ENCODE results near the gene COPB2.
A peak's percentile ranks its signal among the peaks of the same experiment; 100 is the strongest.
"Not testable (repeated sequence)": the region's sequence is repeated elsewhere in the genome, so short reads cannot be mapped to it uniquely, and the experiment has no call there.

Gene COPB2

DNA sequence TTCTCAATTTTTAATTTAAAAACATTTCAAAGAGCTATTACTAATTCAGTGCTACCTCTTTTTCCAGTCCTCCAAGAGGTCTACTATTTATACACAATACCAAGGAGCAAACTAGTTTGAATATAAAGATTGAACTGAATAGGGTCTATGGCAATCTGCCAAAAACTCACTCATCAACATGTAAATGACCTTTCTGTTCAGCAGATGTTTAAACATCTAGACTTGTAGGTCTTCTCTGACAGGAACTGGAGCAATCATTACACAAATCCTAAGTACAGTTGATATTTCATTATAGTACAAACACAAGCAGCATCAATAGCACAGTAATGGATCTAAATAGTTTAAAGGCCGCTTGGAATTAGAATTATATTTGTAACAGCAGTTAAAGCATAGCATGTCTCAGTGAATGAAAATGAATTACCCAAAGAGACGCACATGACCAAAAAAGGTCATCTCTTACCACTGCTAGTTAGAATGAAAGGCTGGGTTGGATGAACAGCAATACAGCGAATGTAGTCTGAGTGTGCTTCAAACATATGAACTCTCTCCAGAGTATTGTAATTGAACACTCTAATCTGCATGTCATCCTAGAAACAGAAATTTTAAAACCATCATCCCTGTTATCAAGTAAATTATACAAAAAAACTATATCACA, 10.7 kb downstream of the COPB2 start:
- no peak for DNase-seq

DNA sequence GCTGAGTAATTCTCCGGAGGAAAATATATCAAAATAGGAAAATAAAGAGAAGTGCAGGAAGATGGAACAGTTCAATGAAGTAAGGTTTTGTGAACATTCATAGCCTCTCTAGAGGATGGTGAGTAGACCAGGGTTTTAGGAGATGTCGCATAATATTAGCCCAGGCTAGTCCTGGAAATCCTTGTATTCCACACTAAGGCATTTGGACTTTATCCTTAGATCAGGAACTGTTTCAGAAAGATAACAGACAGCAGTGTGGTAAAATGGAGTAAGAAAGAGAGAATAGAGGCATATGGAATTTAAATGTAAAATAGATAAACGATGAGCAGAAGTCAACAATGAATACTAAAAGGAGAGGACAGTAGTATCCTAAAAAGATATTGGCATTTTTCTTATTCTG, 12.1 kb downstream of the COPB2 start:
- no peak for DNase-seq

DNA sequence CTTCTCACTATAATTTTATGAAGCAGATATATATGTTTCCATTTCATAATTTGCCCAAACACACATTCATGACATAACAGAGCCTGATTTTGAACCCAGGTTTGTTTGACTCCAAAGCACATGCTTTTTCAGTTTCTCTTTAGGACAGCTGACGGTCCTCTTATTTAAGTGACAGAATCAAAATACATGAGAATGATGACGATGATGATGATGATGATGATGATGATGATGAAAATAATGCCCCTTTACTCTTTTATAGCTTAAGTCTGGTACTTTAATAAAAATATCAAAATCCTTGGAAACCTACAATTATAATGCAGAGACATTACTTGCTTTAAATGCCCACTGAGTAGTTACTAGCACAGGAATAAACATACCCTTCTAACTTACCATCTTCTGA, 15.3 kb downstream of the COPB2 start:
- no peak for DNase-seq

DNA sequence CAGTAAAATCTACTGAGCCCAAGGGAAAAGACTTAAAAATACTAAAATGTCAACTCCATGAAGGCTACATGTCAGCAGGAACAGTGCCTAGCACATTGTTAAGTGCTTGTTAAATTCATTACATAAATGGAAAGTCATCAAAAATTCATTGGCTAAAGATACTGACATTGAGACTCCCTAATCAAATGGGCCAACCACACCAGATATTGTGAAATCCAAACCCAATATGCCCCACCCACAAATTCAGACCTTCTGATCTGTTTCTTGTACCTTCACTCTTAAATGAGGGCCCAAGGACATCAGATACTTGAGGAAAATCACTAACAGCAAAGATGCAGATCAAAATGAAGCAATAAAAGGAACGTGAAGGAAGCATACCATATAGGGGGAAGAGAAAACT, 24.9 kb downstream of the COPB2 start:
- no peak for DNase-seq

DNA sequence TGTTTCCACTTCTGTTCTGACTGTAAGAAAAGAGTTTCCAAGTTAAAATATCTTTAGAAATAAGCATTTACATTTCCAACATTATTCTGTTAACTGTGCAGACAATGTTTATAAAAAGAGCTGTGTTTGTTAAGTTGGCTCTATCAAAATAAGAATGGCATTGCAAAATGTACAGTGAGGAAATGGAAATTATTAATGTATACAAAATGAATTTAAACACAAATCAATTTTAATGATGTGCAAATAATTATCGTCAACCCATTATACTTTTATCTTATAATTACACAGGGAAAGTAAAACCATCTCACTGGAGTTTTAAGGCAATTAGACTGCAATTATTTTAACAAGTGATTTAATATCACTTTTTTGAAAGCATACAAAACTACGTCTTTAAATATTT, 28.2 kb downstream of the COPB2 start:
- DNase-seq = no peak

DNA sequence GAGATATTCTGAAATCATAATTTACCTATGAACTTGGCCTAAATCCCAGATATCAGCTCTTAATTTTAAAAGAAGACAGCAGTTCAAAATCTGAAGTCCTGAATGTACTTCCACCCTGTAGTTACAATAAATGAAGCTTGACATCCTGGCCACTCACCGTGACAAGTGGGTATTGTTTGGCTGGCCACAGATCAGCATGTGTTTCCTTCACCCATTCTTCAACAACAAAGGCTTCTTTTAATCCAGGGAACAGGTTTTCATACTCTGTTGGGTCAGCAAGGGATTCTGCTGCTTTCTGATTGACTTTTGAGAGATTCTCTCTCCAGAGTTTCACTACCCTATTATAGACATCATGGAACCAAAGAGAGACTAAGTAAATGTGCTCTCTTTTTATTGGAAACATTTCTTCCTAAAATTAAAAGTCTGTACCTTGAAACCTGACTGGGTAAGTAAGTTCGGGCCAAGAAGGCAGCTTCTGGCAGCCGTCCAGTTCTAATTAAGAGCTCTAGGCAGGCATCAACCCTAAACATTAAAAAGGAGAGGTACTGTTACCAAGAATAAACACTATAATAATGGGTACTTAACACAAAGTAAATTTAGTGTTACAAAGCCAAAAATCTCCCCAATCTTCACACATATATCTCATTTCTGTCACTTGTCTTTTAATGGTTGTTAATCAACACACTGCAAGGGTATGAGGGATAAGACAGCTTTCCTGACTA, 30.4 kb downstream of the COPB2 start:
- DNase-seq = no peak

DNA sequence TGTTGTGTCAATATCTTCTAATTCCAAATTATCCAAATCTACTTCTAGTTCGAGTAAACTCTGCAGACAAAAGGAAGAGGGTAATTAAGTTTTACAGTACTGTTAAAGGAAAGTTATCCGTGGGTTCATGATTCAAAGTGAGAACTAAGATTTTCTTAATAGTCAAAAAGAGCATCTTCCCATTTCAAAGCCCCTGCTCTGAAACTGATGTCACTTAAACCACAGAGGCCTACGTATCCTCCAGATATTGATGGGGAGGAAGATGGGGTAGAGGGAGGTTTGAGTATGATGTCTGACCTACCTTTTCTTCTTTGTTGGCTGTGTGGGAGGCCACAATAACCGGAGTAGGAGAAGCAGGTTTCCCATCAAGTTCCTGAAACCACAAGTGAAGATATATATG, 31.5 kb downstream of the COPB2 start:
- DNase-seq = no peak

DNA sequence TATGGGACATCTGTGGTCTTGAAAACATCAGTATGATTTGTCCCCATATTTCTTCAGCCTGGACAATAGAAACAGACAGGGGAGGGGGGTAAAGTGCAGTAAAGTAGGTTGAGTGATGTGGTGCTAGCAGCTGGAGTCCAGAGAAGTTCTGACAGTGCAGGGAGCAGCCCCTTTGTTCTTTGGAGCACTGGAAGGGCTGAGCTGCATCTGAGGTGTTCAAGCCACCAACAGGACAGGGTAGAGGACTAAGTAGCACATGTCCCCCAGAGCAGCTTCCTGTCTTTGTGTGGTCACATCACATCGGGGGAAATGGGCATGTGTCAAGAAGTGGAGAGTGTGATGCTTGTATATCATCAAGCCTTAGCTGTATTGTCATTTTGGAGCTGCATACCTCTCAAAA, 33.6 kb downstream of the COPB2 start:
- no peak for DNase-seq

DNA sequence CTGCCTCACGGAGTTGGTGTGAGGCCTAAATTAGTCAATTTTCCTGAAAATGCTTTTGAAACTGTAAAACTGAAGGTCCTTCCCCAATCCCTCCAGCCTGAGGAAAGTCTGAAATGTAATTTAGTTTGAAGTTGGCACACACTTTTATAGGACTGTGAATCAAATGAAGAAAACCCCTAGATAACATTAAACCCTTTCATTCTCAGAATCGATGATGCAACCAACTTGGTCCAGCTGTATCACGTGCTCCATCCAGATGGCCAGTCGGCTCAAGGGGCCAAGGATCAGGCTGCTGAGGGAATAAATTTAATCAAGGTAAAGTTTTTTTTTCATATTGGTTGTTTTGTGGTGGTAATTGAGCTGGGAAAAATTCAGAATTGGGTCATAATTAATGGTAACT, 34.0 kb downstream of the COPB2 start:
- no peak for DNase-seq

DNA sequence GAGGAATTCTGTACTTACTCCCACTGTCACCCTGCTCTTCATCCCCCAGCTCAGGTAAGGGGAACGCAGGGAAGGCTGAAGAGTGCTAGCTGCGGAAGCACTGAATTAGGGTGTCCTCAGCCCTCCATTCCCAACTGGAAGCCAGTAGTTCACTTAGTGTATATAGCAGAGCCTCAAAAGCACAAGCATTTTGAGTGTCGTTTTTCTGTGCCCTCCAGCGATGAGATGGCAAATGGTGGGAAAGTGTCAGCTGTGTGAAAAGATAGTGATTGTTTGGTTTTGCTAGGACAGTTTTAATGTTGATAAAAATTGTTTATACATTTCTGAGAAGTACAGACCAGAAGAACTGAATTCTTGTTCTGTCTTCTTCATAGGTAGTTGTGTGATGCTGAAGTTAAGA, 34.8 kb downstream of the COPB2 start:
- no peak for DNase-seq

DNA sequence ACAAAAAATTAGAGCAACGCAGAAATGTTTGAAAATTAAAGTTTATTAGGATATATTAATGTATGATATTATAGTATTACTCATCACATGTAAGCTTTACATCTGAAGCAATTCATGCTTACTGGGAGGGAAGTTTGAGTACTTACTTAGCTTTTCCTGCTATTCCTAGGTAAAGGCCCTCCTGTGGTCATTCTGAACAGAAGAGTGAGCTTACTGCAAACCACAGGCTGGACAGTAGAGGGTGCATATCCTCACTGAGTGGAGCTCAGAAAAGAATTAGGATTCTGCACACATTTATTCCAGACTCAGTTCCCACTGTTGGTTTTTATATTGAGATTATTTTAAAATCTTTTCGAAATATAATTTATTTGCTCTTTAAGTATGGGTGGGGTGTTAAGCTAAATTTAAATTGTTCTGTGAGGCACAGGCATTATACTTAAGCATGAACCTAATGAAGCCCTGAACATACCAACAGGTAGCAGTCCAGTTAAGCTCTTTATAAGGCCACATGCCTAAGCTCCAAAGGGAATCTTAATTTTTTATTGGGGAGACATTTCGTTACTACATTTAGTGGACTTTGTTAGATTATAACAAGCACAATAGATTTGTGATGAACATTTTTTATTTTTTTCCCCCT, 35.4 kb downstream of the COPB2 start:
- DNase-seq = peak; percentile 32 to 41 (median 36)

DNA sequence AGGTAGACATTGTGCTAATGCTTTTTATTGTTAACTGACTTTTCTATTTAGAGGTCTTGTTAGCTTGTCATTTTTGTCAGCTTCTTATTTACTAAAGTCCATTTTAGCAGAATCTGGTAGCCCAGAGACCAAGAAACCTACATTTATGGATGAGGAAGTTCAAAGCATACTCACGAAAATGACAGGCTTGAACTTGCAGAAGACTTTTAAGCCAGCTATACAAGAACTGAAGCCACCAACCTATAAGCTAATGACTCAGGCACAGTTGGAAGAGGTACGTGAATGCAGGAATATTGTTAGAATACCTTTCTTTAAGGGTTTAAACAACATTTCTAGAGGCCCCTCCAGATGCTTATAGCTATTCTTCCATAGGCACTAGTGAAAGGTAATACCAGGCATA, 42.7 kb downstream of the COPB2 start:
- DNase-seq = no peak

DNA sequence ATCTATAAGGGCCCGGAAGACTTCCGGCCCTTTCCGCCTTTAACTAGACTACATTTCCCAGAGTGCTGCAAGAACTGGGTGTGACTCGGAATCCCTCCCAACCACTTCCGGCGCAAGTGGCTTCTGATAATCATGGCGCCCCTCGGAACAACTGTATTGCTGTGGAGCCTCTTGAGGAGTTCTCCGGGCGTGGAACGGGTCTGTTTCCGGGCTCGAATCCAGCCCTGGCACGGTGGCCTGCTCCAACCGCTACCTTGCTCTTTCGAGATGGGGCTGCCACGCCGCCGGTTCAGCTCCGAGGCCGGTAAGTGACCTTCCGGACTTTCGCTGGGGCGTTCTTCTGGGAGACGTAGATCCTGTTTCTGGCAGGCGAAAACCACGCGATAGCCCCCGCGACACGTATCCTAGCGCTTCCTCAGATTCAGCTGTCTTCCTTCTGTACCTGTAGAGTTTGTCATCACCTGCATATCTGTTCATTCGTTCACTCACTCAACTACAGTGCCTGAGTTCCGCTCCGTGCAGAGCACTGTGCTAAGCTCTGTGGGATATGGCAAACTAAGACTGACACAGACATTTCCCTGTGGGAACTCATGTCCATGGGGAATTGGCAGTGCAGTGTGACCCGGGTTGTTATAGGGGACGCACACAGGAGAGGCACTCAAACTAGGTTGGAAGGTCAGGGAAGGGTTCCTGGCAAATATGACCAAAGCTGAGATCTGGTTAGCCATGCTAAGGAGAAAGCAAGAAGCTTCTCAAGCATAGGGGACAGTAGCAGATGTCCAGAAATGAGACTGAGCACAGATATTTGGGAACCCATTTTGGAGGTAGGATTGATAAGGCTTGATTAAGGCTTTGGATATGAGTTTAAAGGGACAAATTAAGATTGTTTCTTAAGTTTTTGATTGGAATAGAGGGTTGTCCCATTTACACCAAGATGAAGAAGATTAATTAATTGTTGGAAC, 45.3 kb downstream of the COPB2 start, which contains the start of gene MRPS22:
Gene MRPS22 (plus strand): TSS at position 126 of the 962 bp plus-strand sequence. CDS start 7 bp downstream, at position 133.
- peak; percentile 89 to 91 (median 90) for DNase-seq

DNA sequence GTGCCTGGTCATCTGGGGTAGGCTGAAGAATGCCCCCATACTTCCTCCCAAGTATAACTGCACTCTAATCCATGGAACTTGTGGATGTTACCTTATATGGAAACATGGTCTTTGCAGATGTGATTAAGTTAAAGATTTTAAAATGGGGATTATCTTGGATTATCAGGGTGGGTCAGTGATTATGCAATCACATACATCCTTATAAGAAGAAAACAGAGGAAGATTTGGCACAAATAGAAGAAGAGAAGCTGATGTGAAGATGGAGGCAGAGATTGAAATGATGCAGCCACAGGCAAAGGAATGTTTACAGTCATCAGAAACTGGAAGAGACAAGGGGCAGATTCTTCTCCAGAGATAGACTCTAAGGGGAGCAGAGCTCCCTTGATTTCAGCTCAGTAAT, 47.4 kb downstream of the COPB2 start:
- no peak for DNase-seq

DNA sequence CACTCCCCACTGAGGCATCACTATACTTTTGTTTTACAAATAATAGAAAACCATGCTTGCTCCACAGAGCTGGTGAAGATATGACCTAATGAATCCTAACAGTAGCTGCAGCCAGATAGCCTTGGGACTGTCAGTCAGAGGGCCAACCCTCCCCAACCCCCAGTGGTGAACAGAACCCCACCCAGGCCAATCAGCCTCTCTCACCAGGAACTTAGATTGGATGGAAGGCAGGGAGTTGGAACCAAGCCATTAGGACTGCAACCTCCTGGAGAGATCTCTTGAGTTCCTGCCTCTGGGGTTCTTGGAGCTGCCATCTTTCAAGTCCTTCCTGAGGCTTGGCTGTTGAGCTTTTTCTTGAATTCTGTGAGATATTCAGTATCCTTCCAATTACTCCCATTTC, 48.7 kb downstream of the COPB2 start:
- DNase-seq = no peak

DNA sequence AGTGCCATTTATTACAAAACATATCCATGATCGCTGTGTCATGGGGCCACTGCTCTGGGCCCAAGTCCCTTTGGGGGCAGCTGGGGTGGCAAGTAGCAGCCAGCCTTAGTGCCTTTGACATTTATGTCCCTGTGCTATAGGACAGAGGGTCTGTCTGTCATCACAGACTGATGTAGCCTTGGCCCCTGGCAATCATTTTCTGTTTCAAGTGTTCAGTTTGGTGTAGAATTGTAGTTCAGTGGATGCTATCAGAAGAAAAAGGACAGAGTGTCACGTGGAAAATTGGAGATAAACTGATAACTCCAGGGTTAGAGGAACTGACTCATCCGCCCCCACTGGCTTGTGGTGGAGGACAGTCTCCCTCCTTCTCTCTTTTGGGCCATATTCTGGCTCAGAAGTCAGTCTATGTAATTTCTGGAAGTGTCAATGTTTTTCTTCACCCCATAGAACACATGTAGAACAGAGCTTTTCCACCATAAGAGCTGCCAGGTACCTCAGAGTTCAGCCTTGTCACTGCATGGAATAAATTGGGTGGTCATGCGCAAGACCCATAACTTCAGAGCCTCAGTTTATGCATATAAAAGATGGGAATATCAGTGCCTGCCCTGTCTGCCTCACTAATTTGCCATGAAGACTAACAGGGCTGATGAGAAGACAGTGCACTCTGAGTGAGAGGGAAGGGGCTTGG, 50.1 kb downstream of the COPB2 start:
- peak; percentile 22 to 40 (median 26) for DNase-seq

DNA sequence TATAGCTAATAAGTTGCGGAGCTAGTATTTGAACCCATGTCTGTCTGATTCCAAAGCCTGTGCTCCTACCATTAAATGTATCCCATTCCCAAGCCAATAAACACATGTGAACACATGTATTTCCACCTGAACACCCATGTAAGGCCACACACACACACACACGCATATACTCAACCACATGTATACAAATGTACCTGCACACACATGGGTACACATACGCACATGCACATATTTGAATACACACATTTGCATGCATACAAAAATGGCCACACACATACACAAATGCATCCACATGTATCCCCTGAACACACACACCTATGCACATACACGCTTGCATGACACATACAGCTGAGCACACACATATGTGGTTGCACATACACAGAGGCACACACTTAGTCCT, 51.0 kb downstream of the COPB2 start:
- no peak for DNase-seq

DNA sequence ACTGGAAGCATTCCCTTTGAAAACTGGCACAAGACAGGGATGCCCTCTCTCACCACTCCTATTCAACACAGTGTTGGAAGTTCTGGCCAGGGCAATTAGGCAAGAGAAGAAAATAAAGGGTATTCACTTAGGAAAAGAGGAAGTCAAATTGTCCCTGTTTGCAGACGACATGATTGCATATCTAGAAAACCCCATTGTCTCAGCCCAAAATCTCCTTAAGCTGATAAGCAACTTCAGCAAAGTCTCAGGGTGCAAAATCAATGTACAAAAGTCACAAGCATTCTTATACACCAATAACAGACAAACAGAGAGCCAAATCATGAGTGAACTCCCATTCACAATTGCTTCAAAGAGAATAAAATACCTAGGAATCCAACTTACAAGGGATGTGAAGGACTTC, 54.8 kb downstream of the COPB2 start:
- not testable (repeated sequence) for DNase-seq

DNA sequence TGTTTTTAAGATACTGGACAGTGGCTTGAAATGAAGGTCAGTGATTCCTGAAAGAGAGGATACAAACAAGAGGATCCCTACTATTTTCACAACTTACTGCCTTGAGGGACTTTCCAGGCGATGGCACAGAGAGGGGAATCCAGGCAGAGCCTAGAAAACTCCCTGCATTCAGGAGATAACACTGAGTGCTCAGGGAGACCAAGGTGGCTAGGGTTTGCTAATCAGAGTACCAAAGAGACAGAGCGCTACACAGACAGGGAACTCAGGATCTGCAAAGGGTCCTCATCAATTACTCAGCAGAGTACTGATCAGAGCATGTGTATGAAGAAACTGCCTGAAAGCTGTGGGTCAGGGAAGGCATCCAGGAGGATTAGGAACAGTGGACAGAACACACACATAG, 57.4 kb downstream of the COPB2 start:
- DNase-seq = peak in 1 of 3 donors; percentile 13

DNA sequence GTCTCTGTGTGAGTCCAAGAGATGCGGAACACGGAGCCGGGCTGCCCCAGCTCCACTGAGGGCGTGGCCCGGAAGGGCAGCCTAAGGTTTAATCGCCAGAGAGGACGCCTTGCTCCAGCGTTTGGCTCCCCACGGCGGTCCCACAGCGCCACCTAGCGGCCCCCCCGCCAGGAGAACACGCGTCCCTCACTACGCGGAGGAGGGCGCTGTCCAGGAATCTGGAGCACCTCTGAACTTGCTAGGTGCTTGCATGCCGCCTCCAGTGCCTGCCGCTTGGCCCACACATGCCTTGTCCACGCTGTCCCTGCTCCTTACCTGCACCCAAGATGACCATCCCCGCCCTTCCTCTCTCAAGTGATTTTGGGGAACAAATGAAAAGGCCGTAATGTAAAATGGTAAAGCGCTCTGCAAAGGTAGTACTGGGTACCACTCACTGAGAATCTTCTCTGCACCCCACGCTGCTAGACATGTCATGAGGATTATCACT, 60.0 kb downstream of the COPB2 start:
- peak; percentile 92 to 96 (median 95) for DNase-seq

DNA sequence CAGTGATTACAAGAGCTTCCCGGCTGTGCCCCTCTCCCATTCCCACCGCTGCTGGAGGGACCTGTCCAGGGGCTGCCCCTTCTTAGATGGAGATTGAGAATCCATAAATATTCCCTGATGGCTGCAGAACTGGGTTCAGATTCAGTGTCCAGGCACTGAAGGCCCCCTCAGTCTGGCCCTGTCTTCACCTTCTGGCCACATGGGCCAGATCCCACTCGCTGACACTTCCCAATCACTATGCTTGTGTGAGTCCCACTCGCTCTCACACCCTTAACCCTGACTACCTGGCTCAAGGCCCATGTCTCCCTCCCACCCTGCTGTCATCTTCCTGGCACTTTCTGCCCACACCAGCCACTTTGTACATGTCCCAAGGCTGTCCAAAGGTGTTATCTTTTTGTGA, 61.1 kb downstream of the COPB2 start:
- no peak for DNase-seq

DNA sequence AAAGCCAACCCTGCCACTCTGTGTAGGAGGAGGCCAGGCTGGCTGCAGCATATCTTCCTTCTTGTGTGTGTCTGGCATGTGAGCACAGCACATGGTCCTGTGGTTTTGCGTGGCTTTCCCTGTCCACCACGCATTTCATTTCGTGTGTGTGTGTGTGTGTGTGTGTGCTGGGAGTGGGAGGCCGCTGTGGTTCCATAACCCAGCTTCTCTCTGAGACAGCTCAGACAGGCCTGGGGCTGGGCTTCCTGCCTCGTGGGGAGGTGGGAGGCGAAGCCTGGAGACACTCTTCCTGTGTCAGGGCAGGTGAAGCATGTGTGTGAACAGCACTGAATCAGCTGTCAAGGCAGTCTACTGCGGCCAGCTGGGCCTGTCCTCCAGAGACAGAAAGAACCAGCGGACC, 61.6 kb downstream of the COPB2 start:
- DNase-seq = peak in 1 of 3 donors; percentile 8
